GF-D8 (cell line): ENCODE measurements around the gene ZKSCAN8.

Experiments
- DNase-seq: peaks from one replicate; lab custom pipeline; 2025; lab: John Stamatoyannopoulos, UW

The ZKSCAN8 gene

GRCh38 chr6:28139860-28140543 is 1.7 kb upstream of the ZKSCAN8 start:
- DNase-seq, result no peak

- DNase-seq, result no peak
These were observed 1.1 kb upstream of the ZKSCAN8 start for GRCh38 chr6:28140616-28141015.

GRCh38 chr6:28142446-28142845 is 763 bp downstream of the ZKSCAN8 start:
- no peak for DNase-seq

GRCh38 chr6:28145231-28145630 is 3.5 kb downstream of the ZKSCAN8 start:
- DNase-seq, result no peak

- no peak for DNase-seq
These were observed 10.8 kb downstream of the ZKSCAN8 start for GRCh38 chr6:28152531-28152930.

GRCh38 chr6:28153546-28153945 is 11.9 kb downstream of the ZKSCAN8 start:
- no peak for DNase-seq

- no peak for DNase-seq
These were observed 12.7 kb downstream of the ZKSCAN8 start for GRCh38 chr6:28154357-28154756.

- DNase-seq, result no peak
These were observed 16.6 kb downstream of the ZKSCAN8 start for GRCh38 chr6:28158318-28158717.

GRCh38 chr6:28159029-28159607 is 17.4 kb downstream of the ZKSCAN8 start:
- no peak for DNase-seq

- DNase-seq, result no peak
These were observed 18.6 kb downstream of the ZKSCAN8 start for GRCh38 chr6:28160233-28160632.

GRCh38 chr6:28161410-28162079 is 19.9 kb downstream of the ZKSCAN8 start:
- DNase-seq, result peak; percentile 66

- no peak for DNase-seq
These were observed 23.9 kb downstream of the ZKSCAN8 start for GRCh38 chr6:28165563-28165962.

- no peak for DNase-seq
These were observed 25.4 kb downstream of the ZKSCAN8 start for GRCh38 chr6:28167068-28167467.

GRCh38 chr6:28167926-28168325 is 26.2 kb downstream of the ZKSCAN8 start:
- DNase-seq, result no peak

GRCh38 chr6:28171271-28171670 is 29.6 kb downstream of the ZKSCAN8 start:
- DNase-seq, result no peak

- DNase-seq, result no peak
These were observed 30.3 kb downstream of the ZKSCAN8 start for GRCh38 chr6:28172006-28172405.

- no peak for DNase-seq
These were observed 34.7 kb downstream of the ZKSCAN8 start for GRCh38 chr6:28176373-28176772.

GRCh38 chr6:28182255-28182654 is 40.6 kb downstream of the ZKSCAN8 start:
- no peak for DNase-seq

- DNase-seq, result no peak
These were observed 46.7 kb downstream of the ZKSCAN8 start for GRCh38 chr6:28188111-28188979.

GRCh38 chr6:28200020-28200419 is 58.3 kb downstream of the ZKSCAN8 start:
- DNase-seq, result no peak

- DNase-seq, result no peak
These were observed 61.5 kb downstream of the ZKSCAN8 start for GRCh38 chr6:28203201-28203600.

GRCh38 chr6:28205879-28206278 is 64.2 kb downstream of the ZKSCAN8 start:
- no peak for DNase-seq
